Melanocyte of skin (primary cell): ENCODE data around the gene TCF3. TPM values are rescaled to one million over a fixed set of nuclear protein-coding genes. Genes with fewer than 3 reads are reported as not detected.

ENCODE experiments used
- small RNA-seq, 2 donors: library from RNA; depleted of rRNA; stranded (forward); fragments of <200 nt; gene quantifications; one replicate each; pipeline ENCODE3, GENCODE V24; 2012
- total RNA-seq, 2 donors: library from RNA; depleted of rRNA; stranded (reverse); fragments of >200 nt; gene quantifications; 2 replicates each; pipeline ENCODE4 v1.2.3, GENCODE V29; 2012

Gene TCF3
- 10 to 100 TPM; 34.8 to 49.3 TPM for total RNA-seq

DNA sequence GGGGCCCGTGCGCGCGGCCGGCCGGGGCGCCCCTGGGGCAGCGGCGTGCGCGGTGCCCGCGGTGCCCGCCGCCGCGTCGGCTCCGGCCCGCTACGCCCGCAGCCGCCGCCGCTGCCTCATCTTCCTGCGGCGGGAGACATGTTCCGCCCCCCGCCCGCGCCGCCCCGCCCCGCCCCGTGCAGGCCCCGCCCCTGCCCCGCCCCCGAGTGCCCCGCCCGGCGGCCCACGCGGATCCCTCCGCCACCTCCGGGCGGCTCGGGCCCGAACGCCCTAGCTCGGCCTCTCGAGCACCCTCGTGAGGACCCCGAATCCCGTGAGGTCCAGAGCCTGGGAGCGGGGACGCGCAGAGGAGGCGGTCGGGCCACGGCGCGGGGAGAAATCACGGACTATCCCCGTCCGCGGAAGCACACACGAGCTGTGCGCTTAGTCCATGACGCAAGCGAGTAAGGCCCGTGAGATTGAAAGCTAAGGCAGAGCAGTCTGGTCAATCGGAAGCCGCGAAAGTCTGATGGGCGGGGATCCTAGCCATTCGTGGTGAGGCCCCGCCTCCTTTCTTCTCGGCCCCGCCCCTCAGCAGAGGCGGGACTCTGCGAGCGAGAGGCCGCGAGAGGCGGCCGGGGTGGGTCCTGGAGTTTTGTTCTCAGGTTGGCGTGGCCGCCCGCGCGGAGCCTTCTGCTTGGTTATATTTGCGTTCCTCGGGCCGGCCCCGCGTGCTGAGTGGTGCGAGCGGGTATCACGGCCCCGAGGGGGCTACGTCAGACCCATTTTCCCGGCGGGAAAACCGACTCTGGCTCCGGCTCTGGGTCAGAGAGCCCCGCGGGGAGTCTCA lies at the start of gene TCF3:
Gene TCF3 (minus strand): TSS at position 145 of the 829 bp plus-strand sequence. CDS start 2,367 bp downstream, outside the sequence.

DNA sequence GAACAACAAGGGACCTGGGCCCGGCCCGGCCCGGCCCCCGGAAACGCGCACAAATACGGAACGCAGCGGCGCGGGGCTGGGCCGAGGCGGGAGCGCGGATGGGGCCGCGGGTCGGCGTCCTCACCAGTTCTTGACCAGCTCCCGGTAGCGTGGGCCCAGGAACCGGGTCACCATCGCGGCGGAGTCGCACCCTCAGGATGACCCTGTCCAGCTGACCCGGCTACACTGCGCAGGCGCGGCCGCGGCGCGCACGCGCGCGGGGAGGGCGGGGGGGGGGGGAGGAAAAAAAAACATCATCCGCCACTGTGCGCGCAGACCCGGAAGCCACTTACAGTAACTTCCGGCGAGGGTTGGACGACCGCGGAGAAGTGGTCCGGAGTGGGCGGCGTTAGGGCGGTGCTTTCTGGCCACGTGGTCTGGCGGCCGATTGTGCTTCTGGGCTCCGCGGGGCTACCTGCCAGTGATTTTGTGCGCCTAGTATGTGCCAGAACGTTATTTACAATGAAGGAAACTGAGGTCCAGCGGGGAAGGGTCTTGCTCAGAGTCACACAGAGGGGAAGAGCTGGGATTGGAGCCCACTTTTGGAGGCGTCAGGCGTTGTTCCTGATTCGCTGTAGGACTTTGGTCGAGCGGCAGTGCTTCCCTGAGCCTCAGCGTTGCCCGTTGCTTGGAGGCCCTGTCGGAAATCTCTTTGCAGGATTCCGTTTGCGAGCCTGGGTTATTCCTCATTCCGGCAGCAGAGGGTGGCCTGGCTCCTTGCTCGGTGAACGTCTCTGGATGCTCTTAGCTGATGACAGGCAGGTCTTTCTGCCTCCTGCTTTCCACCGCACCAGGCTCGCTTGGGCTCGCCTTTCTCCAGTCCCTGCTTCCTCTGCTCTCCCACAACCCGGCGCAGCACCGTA lies 46.9 kb downstream of the TCF3 start, which contains the start of gene UQCR11:
Gene UQCR11 (minus strand): TSS at position 227 of the 902 bp plus-strand sequence. CDS start 53 bp downstream, at position 174.

DNA sequence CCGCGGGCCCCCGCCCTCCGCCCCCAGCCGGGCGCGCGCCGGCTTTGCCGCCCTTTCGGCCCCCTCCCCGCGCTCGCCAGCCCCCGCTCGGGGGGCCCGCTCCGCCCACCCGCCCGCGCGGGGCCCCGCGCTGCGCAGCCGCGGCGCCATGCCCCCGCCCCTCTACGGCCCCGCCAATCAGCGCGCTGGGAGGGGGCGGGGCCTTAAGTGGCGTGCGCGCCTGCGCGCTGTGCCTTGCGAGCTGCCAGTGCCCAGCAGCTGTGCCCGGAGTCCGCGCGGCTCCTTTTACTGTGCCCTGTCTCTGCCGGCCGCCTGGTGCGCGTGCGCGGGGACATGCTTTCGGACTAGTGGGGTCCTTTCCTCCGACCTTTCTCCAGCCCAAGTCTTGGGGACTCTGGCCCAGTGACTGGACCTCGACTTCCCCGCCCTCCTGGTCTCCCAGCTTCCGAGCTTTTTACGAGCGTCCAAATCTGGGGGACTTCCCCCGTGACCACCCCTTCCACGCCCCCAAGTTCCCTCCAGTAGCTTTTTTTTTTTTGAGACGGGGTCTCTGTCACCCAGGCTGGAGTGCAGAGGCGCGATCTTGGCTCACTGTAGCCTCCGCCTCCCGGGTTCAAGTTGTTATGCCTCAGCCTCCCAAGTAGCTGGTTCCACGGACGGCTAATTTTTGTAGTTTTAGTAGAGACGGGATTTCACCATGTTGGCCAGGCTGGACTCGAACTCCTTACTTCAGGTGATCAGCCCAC lies 59.5 kb downstream of the TCF3 start, which contains the start of gene MBD3:
Gene MBD3 (minus strand): TSS at position 111 of the 746 bp plus-strand sequence. CDS start 234 bp downstream, outside the sequence.

DNA sequence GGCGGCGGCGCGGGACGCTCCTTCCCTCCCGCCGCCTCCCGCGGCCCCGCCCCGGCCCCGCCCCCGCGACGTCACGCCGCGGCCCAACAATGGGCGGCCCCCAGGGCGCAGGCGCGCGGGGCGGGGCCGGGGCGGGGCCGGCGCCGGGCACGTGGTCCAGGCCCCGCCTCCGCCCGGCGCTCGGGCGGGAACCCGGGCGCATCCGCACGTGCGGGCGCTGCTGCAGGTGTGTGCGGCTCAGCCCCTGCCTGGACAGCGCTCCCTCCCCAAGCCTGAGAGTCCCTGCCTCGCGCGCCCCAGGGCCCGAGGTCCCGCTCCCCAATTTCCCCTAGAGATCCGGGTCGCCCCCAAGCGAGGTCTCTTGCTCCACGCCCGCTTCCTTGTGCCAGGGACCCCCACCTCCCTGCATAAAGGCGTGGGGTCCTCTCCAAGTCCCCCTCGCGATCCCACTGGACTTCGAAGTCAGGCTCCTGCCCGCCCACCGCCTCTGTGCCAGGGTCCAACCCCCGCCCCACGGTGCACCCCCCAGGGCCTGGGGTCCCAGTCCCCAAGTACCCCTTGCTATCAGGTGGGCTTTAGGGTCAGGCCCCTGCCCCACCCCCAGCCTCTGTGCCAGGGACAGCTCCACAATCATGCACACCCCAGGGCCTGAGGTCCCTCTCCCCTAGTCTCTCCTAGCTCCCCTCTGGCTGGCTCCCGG lies 83.9 kb downstream of the TCF3 start, which contains the start of gene MEX3D:
Gene MEX3D (minus strand): TSS at position 6 of the 700 bp plus-strand sequence. CDS start 267 bp downstream, outside the sequence.

Small RNA genes within 50 kb of the gene (small RNA-seq; reads per million reads assigned to genes)
- 0 reads per million in 2 donors for gene AC005943.2
- gene RN7SL477P = 0 reads per million in 2 donors
- gene RNU6-1223P = 0 reads per million in 2 donors

Other genes starting within 250 kb of the TCF3 start
- 10 to 100 TPM; 41.6 to 61.6 TPM for gene DAZAP1, start 245.0 kb downstream of the TCF3 start, total RNA-seq
- 100 to 1,000 TPM; 480 to 582 TPM for gene RPS15, start 214.2 kb downstream of the TCF3 start, total RNA-seq
- under 1 TPM; under 0.01 TPM for gene APC2, start 202.5 kb downstream of the TCF3 start, total RNA-seq
- gene C19orf25, start 173.4 kb downstream of the TCF3 start, total RNA-seq = 10 to 100 TPM; 20.0 to 26.6 TPM
- 1 to 10 TPM in 1 of 2 donors, under 1 TPM in 1; 0.67 to 2.4 TPM for gene PCSK4, start 162.3 kb downstream of the TCF3 start, total RNA-seq
- gene REEP6, start 161.4 kb downstream of the TCF3 start, total RNA-seq = 1 to 10 TPM; 3.0 to 3.1 TPM
- 1 to 10 TPM; 1.7 to 2.4 TPM for gene ADAMTSL5, start 139.6 kb downstream of the TCF3 start, total RNA-seq
- under 1 TPM in 1 of 2 donors, not detected in 1; under 0.01 TPM for gene PLK5, start 128.5 kb downstream of the TCF3 start, total RNA-seq
- gene MEX3D, start 84.3 kb downstream of the TCF3 start, total RNA-seq = 10 to 100 TPM; 16.5 to 18.0 TPM
- gene MBD3, start 59.8 kb downstream of the TCF3 start, total RNA-seq = 10 to 100 TPM; 68.1 to 69.3 TPM
- 10 to 100 TPM; 38.9 to 56.3 TPM for gene UQCR11, start 47.2 kb downstream of the TCF3 start, total RNA-seq
- gene ONECUT3, start 100.9 kb upstream of the TCF3 start, total RNA-seq = not detected
- gene ATP8B3, start 159.7 kb upstream of the TCF3 start, total RNA-seq = 1 to 10 TPM; 1.7 to 4.0 TPM
- gene REXO1, start 195.9 kb upstream of the TCF3 start, total RNA-seq = 10 to 100 TPM; 10.7 to 14.7 TPM
- gene KLF16, start 211.0 kb upstream of the TCF3 start, total RNA-seq = 10 to 100 TPM in 1 of 2 donors, 1 to 10 TPM in 1; 8.6 to 22.6 TPM
- gene ABHD17A, start 232.9 kb upstream of the TCF3 start, total RNA-seq = 10 to 100 TPM; 61.9 to 80.6 TPM